Neutrophil (primary cell): ENCODE measurements around the gene KIF1A.

Source experiments
- H3K27ac ChIP-seq: fragments of 200-600 bp; sonication (generic); 2 replicates; pipeline ENCODE4 v1.5.1; 2016; ENCODE audit warnings: mild to moderate bottlenecking, moderate library complexity
- H3K27me3 ChIP-seq: fragments of 200-600 bp; sonication (generic); 2 replicates; pipeline ENCODE4 v1.6.0; 2016; ENCODE audit warnings: mild to moderate bottlenecking
- H3K36me3 ChIP-seq: fragments of 200-600 bp; sonication (generic); 2 replicates; pipeline ENCODE4 v1.5.1; 2017
- H3K4me1 ChIP-seq, 2 experiments: fragments of 200-600 bp in 1 of 2; sonication (generic) in 1 of 2; 1 replicate in 1 of 2; 2 replicates in 1 of 2; pipeline versions ENCODE4 v1.5.1 to v1.6.1; 2013 to 2016; ENCODE audit warnings: low read depth in 1 of 2, low read length in 1 of 2, mild to moderate bottlenecking in 1 of 2, moderate library complexity in 1 of 2; ENCODE audit not compliant: control insufficient read depth in 1 of 2, insufficient read depth in 1 of 2
- H3K4me3 ChIP-seq, 2 experiments: fragments of 200-600 bp in 1 of 2; sonication (generic) in 1 of 2; 1 replicate in 1 of 2; 2 replicates in 1 of 2; pipeline ENCODE4 v1.5.1; 2013 to 2016; ENCODE audit warnings: low read depth in 1 of 2, low read length in 1 of 2, mild to moderate bottlenecking in 1 of 2, moderate library complexity in 1 of 2
- H3K9me3 ChIP-seq: fragments of 200-600 bp; sonication (generic); 2 replicates; pipeline ENCODE4 v1.5.1; 2016
- CTCF ChIP-seq: fragments of 200-600 bp; sonication (generic); IDR thresholded peaks from 2 replicates; pipeline ENCODE4 v1.5.1; 2016; ENCODE audit warnings: antibody characterized with exemption

KIF1A gene

GRCh38 chr2:240790370-240791220 is 29.4 kb downstream of the KIF1A start:
- Histone ChIP-seq H3K9me3 (no peaks in the 10 kb centered on the region), H3K27me3 (no peaks in the 10 kb centered on the region), H3K27ac (no peak overlapping the region), H3K4me3 (no peak overlapping the region), H3K36me3 (no peaks in the 10 kb centered on the region), H3K4me1 (no peaks in the 10 kb centered on the region)
- no peak for TF ChIP-seq CTCF

- Histone ChIP-seq H3K4me1 (no peaks in the 10 kb centered on the region), H3K4me3 (no peak overlapping the region), H3K27ac (no peak overlapping the region), H3K36me3 (no peaks in the 10 kb centered on the region), H3K27me3 (no peaks in the 10 kb centered on the region), H3K9me3 (no peaks in the 10 kb centered on the region)
- TF ChIP-seq CTCF: no peak
Observed at GRCh38 chr2:240789501-240790369, 30.3 kb downstream of the KIF1A start.

- no peaks in the 10 kb centered on the region for H3K4me1 ChIP-seq
- H3K27ac ChIP-seq: no peak overlapping the region
- no peaks in the 10 kb centered on the region for H3K27me3 ChIP-seq
- H3K9me3 ChIP-seq: no peaks in the 10 kb centered on the region
- H3K36me3 ChIP-seq: no peaks in the 10 kb centered on the region
- H3K4me3 ChIP-seq: no peak overlapping the region
- TF ChIP-seq CTCF: no peak
Observed at GRCh38 chr2:240789051-240789453, 31.0 kb downstream of the KIF1A start.

DNA sequence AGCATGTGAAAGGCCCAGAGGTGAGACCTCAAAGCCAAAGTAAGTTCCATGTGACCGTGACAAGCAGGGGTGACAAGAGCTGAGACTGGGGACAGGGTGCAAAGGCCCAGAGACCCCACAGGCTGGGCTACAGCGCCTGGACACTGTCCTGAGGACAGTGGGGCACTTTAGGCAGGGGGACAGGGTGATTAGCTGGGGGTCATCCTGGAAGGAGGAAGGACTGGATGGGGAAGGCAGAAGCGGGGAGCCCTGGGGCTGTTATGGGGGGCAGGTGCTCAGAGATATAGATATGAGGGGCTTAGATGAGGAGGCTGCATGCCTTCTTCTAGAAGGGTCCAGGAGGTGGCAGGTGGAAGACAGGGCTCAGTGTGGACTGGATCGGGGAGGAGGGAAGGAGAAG is 31.5 kb downstream of the KIF1A start:
- Histone ChIP-seq H3K9me3 (no peaks in the 10 kb centered on the region), H3K27ac (no peak overlapping the region), H3K4me3 (no peak overlapping the region), H3K4me1 (no peaks in the 10 kb centered on the region), H3K36me3 (no peaks in the 10 kb centered on the region), H3K27me3 (no peaks in the 10 kb centered on the region)
- TF ChIP-seq CTCF: no peak

DNA sequence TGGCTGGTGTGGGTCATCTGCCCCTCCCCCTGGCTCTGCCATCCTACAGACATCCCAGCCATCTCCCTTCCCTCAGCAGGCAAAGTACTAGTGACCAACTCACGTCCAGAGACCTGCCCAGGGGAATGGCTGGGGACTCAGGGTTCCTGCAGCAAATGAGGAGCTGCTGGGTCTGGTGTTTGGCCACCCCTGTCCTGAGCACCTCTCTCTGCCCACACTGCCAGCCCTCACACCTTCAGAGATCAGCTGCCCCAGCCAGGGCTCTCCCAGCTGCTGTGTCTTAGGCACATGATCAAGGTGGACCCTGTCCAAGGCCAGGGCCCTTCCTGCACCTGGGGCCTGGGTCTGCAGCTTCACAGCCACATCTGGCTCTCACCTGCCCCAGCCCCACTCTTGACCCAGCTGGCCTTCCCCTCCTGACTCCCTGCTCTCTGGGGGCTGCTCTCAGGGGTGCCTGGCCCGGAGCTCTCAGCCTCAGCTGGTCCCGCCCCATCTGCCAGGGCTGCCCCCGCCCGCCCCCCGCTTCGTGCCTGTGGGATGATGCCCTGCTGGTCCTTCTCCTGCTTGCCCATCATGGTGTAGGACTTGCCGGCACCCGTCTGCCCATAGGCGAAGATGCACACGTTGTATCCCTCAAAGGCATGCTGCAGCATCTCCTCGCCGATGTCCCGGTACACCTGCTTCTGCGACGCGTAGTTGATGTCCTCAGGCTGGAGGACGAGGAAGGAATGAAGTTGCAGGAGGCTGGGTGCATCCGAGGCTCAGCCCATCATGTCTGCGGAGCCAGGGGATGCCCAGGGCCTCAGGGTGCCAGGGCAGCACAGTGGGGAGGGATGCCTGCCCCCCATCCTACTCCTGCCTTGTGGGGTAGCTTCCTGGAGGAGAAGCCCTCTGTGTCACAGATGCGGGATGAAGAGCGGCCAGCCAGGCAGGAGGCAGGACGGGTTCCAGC is 32.2 kb downstream of the KIF1A start:
- Histone ChIP-seq H3K9me3 (no peaks in the 10 kb centered on the region), H3K36me3 (no peaks in the 10 kb centered on the region), H3K4me3 (no peak overlapping the region), H3K27me3 (no peaks in the 10 kb centered on the region), H3K27ac (no peak overlapping the region), H3K4me1 (no peaks in the 10 kb centered on the region)
- no peak for TF ChIP-seq CTCF
